Retinal pigment epithelial cell (primary cell): ENCODE data around the gene PRKN.

Experiments used
- DNase-seq: peaks from one replicate; pipeline ENCODE4 v3.0.0-alpha.2; 2010; ENCODE audit warnings: low read depth
- H3K4me3 ChIP-seq: 2 replicates; pipeline ENCODE4 v1.5.1; 2011; ENCODE audit warnings: mild to moderate bottlenecking, low read length, control low read depth, moderate library complexity
- TF ChIP-seq, protein P1 (sequence below): conservative IDR thresholded peaks from 2 replicates; pipeline ENCODE4 v1.5.1; 2011; ENCODE audit warnings: low read depth, low read length, control low read depth, inconsistent platforms

Gene PRKN

DNA sequence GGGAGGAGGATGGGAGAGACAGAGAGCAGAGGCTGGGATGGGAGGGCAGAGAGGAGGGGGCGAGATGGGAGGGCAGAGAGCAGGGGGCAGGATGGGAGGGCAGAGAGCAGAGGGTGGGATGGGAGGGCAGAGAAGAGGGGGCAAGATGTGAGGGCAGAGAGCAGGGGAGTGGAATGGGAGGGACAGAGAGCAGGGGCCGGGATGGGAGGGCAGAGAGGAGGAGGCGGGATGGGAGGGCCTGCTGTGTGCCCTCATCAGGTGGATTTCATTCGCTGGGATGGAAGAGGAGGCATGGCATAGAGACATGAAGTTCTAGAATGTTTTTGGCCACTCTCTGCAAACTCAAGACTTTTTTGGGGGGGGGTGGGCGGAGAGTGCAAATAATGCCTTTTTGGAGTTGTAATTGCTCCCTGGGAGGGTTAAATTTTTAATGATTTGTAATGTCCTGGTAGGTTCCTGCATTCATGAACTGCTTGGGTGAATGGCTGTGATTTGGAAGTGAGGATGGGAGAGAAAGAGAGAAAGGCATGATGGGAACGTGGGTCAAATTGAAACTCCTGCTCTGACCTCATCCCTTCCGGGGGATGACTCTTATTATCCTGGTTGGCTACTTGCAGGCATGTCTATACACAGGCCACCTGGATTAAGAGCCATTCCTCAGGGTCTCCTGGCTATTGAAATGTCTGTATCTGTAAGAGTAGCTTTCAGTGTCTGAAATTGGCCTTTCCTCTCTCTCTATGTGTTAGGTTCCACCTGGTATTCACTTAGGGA lies 1291.3 kb downstream of the PRKN start:
- no peak for DNase-seq
- TF ChIP-seq, protein P1, sequence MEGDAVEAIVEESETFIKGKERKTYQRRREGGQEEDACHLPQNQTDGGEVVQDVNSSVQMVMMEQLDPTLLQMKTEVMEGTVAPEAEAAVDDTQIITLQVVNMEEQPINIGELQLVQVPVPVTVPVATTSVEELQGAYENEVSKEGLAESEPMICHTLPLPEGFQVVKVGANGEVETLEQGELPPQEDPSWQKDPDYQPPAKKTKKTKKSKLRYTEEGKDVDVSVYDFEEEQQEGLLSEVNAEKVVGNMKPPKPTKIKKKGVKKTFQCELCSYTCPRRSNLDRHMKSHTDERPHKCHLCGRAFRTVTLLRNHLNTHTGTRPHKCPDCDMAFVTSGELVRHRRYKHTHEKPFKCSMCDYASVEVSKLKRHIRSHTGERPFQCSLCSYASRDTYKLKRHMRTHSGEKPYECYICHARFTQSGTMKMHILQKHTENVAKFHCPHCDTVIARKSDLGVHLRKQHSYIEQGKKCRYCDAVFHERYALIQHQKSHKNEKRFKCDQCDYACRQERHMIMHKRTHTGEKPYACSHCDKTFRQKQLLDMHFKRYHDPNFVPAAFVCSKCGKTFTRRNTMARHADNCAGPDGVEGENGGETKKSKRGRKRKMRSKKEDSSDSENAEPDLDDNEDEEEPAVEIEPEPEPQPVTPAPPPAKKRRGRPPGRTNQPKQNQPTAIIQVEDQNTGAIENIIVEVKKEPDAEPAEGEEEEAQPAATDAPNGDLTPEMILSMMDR: no peak

DNA sequence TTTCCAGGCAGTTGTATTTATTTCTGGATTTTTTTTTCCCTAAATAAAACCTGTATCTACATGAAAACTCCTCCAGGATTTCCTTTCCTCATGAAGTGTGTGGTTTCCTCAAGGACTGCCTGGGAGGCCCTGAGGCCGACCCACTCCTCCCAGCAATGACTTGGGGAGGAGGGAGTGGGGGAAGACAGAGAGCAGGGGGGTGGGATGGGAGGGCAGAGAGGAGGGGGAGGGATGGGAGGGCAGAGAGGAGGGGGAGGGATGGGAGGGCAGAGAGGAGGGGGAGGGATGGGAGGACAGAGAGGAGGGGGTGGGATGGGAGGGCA lies 1291.9 kb downstream of the PRKN start:
- DNase-seq: no peak
- TF ChIP-seq, protein P1: no peak
- peak overlapping the region; percentile 5 for H3K4me3 ChIP-seq

More for the DNA sequence above, 1291.3 kb downstream of the PRKN start:
- no peak overlapping the region for H3K4me3 ChIP-seq

DNA sequence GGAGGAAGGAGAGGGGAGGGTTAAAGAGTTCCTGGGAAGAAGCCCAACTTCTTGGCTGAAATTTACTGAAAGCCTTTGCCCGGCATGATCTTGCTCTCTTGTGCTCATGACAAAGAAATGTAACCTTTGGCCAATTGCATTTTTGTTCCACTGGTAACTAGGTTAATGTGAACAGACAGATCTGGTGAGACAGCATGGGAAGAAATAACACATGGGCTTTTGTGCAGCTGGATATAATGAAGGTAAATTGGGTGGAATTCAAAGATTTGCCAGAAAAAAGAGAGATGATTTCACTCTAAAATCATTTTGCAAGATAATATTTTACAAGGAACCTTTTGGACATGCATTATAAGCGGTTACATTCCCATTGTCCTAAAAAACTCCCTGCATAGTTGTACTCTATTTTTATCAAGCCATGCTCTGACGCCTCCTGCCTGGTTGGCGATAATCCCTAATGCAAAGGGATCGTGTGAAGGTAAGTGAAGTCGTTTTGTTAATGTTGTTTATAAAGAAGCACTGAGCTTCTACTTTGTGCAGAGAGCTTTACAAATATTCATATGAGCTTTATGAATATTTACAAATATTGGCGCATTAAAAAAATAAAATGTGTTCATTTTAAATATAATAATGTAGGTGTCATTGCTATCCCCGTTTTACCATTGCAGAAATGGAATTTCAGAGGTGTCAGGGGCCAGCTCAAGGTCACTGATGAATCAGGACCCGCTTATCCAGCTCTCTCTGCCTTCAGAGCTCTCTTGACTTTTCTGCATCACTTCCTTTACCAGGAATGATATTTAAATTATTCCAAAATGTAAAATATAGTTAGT lies 1292.4 kb downstream of the PRKN start:
- H3K4me3 ChIP-seq: peak overlapping the region; percentile 5
- TF ChIP-seq, protein P1: no peak
- peak; percentile 99 for DNase-seq

DNA sequence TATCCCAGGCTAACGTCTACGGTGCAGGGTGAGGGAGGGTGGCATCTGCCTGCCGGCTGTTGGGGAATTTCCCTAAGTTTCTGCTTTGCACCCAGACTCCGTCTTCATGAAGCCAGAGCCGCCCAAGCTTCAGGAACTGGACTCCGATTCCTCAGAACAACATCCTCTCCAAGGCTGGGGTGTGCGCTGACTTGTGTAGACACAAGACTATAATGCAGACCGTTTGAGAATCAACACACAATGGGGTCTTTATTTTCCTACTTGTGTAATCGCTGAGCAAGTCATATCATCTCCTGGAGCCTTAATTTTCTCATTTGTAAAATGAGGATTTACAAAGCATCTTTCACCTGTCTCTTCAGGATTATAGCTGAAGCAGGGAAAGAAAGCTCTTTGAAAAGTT lies 1293.2 kb downstream of the PRKN start:
- DNase-seq: no peak
- H3K4me3 ChIP-seq: no peak overlapping the region
- TF ChIP-seq, protein P1: no peak

DNA sequence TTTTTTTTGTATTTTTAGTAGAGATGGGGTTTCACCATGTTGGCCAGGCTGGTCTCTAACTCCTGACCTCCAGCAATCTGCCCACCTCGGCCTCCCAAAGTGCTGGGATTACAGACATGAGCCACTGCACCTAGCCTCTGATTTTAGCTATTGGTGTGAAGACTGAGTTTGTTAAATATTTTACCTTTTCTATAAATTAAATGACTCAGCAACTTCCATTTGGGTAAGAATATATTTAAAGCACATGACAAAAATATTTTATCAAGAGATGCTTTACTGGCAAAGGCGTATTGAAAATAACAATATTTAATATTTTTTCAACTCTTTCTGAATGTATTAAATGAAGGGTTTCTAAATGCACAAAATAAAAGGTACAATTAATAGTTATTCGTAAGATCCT lies 1295.0 kb downstream of the PRKN start:
- TF ChIP-seq, protein P1: no peak
- no peak overlapping the region for H3K4me3 ChIP-seq
- no peak for DNase-seq

DNA sequence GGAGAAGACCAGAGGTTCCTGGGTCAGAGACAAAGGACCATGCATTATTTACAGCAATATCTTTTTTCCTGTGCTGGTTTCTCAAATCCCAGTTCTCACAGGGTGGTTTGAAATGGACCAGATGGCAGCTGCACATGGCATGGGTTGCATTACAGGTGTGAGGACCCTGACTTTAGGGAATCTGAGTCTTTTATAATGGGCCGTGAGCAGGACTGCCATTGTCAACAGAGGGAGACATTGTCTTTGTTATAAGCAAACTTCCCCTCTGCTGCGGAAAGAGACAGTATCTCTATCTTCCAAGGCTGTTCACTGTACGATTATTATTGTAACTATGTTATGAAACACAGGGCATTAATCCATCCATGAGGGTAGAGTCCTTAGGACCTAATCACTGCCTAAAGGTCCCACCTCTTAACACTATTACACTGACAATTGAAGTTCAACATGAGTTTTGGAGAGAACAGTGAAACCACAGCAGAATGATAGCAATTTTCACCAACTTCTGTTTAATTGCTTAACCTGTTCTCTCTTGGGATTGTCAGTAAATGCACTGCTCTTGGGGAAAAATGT lies 1297.6 kb downstream of the PRKN start:
- no peak for DNase-seq
- H3K4me3 ChIP-seq: no peak overlapping the region
- TF ChIP-seq, protein P1: peak; percentile 36
